Liver (tissue), 3 donors: ENCODE data around the gene GPR15LG.
"Not testable (repeated sequence)": the region's sequence is repeated elsewhere in the genome, so short reads cannot be mapped to it uniquely, and the experiment has no call there.

Experiments
- EGR1 ChIP-seq, 2 donors: IDR thresholded peaks; 2 replicates each; pipeline ENCODE4 v1.6.1; 2016 to 2018; ENCODE audit warnings: antibody characterized with exemption in 2 of 2, low read depth in 2 of 2
- FOXA1 ChIP-seq: IDR thresholded peaks from 2 replicates; pipeline ENCODE4 v1.6.1; 2016; ENCODE audit warnings: antibody characterized with exemption
- GABPA ChIP-seq, 2 donors: IDR thresholded peaks in 1 of 2; conservative IDR thresholded peaks in 1 of 2; 2 replicates each; pipeline ENCODE4 v1.6.1; 2016; ENCODE audit warnings: antibody characterized with exemption in 2 of 2, mild to moderate bottlenecking in 1 of 2, moderate library complexity in 1 of 2
- RAD21 ChIP-seq, 2 donors: IDR thresholded peaks; 2 replicates each; pipeline ENCODE4 v1.6.1; 2016; ENCODE audit warnings: antibody characterized with exemption in 2 of 2, mild to moderate bottlenecking in 2 of 2
- SP1 ChIP-seq: IDR thresholded peaks from 2 replicates; pipeline ENCODE4 v1.6.1; 2018; ENCODE audit warnings: antibody characterized with exemption, mild to moderate bottlenecking
- TAF1 ChIP-seq: conservative IDR thresholded peaks from 2 replicates; pipeline ENCODE4 v1.6.1; 2016; ENCODE audit warnings: antibody characterized with exemption, mild to moderate bottlenecking
- YY1 ChIP-seq: IDR thresholded peaks from 2 replicates; pipeline ENCODE4 v1.6.1; 2016; ENCODE audit warnings: antibody characterized with exemption, mild to moderate bottlenecking
- TF ChIP-seq, protein P1 (sequence below): fragments of 150-350 bp; IDR thresholded peaks from 2 replicates; pipeline ENCODE4 v1.5.1; 2017; ENCODE audit warnings: improper control_type of control experiment, low read depth, low read length; ENCODE audit not compliant: missing input control
- TF ChIP-seq, protein P2 (sequence below): IDR thresholded peaks from 2 replicates; pipeline ENCODE4 v1.6.1; 2016; ENCODE audit warnings: antibody characterized with exemption
- TF ChIP-seq, protein P3 (sequence below): IDR thresholded peaks from 2 replicates; pipeline ENCODE4 v1.6.1; 2016; ENCODE audit warnings: antibody characterized with exemption, mild to moderate bottlenecking
- TF ChIP-seq, protein P4 (sequence below): IDR thresholded peaks from 2 replicates; pipeline ENCODE4 v1.6.1; 2016; ENCODE audit warnings: antibody characterized with exemption
- donor health status: healthy.
- donor health status: healthy.

DNA sequence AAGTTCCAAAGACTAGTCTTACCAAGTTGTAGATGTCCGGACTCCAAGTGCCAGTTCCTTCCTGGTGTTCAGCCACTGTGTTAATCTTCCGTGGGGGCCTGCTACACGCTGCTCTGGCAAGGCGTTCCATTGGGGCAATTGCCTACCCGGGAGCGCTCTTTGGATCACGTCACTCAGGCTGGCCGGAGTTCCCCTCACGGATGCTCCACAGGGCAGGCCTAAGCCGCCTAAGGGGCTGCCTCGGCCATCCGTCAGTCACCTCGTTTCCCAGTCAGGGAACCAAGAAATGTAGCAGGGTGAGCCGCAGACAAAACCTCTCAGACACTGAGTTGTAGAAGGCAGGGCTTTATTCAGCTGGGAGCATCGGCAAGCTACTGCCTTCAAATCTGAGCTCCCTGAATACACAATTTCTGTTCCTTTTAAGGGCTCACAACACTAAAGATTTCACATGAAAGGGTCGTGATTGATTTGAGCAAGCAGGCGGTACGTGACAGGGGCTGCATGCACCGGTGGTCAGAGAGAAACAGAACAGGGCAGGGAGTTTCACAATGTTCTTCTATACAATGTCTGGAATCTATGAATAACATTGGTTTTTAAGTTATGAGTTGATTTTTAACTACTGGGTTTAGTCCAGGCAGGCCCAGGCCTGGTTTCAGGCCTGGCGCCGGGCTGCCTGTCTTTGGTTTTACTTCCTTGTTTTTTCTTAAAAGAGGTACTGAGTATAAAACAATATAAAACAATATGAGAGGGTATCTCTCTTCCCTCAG, 1.7 kb upstream of the GPR15LG start:
- TF ChIP-seq SP1; TAF1; YY1; FOXA1; EGR1 (IDR thresholded peaks at IDR 0.05; ENCODE audit: low read depth in 2 of 2); RAD21 (IDR thresholded peaks at IDR 0.05); GABPA (IDR thresholded peaks at IDR 0.05 in 1 of 2, conservative IDR thresholded peaks at IDR 0.05 in 1 of 2): not testable (repeated sequence)
- TF ChIP-seq, protein P1, sequence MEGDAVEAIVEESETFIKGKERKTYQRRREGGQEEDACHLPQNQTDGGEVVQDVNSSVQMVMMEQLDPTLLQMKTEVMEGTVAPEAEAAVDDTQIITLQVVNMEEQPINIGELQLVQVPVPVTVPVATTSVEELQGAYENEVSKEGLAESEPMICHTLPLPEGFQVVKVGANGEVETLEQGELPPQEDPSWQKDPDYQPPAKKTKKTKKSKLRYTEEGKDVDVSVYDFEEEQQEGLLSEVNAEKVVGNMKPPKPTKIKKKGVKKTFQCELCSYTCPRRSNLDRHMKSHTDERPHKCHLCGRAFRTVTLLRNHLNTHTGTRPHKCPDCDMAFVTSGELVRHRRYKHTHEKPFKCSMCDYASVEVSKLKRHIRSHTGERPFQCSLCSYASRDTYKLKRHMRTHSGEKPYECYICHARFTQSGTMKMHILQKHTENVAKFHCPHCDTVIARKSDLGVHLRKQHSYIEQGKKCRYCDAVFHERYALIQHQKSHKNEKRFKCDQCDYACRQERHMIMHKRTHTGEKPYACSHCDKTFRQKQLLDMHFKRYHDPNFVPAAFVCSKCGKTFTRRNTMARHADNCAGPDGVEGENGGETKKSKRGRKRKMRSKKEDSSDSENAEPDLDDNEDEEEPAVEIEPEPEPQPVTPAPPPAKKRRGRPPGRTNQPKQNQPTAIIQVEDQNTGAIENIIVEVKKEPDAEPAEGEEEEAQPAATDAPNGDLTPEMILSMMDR: not testable (repeated sequence)
- TF ChIP-seq, protein P2, sequence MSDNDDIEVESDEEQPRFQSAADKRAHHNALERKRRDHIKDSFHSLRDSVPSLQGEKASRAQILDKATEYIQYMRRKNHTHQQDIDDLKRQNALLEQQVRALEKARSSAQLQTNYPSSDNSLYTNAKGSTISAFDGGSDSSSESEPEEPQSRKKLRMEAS: not testable (repeated sequence)
- TF ChIP-seq, protein P3, sequence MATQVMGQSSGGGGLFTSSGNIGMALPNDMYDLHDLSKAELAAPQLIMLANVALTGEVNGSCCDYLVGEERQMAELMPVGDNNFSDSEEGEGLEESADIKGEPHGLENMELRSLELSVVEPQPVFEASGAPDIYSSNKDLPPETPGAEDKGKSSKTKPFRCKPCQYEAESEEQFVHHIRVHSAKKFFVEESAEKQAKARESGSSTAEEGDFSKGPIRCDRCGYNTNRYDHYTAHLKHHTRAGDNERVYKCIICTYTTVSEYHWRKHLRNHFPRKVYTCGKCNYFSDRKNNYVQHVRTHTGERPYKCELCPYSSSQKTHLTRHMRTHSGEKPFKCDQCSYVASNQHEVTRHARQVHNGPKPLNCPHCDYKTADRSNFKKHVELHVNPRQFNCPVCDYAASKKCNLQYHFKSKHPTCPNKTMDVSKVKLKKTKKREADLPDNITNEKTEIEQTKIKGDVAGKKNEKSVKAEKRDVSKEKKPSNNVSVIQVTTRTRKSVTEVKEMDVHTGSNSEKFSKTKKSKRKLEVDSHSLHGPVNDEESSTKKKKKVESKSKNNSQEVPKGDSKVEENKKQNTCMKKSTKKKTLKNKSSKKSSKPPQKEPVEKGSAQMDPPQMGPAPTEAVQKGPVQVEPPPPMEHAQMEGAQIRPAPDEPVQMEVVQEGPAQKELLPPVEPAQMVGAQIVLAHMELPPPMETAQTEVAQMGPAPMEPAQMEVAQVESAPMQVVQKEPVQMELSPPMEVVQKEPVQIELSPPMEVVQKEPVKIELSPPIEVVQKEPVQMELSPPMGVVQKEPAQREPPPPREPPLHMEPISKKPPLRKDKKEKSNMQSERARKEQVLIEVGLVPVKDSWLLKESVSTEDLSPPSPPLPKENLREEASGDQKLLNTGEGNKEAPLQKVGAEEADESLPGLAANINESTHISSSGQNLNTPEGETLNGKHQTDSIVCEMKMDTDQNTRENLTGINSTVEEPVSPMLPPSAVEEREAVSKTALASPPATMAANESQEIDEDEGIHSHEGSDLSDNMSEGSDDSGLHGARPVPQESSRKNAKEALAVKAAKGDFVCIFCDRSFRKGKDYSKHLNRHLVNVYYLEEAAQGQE: not testable (repeated sequence)
- TF ChIP-seq, protein P4, sequence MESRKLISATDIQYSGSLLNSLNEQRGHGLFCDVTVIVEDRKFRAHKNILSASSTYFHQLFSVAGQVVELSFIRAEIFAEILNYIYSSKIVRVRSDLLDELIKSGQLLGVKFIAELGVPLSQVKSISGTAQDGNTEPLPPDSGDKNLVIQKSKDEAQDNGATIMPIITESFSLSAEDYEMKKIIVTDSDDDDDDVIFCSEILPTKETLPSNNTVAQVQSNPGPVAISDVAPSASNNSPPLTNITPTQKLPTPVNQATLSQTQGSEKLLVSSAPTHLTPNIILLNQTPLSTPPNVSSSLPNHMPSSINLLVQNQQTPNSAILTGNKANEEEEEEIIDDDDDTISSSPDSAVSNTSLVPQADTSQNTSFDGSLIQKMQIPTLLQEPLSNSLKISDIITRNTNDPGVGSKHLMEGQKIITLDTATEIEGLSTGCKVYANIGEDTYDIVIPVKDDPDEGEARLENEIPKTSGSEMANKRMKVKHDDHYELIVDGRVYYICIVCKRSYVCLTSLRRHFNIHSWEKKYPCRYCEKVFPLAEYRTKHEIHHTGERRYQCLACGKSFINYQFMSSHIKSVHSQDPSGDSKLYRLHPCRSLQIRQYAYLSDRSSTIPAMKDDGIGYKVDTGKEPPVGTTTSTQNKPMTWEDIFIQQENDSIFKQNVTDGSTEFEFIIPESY: not testable (repeated sequence)
